ENCODE measurements around the gene MESP2. TPM values are rescaled to one million over a fixed set of nuclear protein-coding genes. Genes with fewer than 3 reads are reported as not detected.

Gene MESP2
- total RNA-seq, 2 experiments from 2014 or later, result not detected

DNA sequence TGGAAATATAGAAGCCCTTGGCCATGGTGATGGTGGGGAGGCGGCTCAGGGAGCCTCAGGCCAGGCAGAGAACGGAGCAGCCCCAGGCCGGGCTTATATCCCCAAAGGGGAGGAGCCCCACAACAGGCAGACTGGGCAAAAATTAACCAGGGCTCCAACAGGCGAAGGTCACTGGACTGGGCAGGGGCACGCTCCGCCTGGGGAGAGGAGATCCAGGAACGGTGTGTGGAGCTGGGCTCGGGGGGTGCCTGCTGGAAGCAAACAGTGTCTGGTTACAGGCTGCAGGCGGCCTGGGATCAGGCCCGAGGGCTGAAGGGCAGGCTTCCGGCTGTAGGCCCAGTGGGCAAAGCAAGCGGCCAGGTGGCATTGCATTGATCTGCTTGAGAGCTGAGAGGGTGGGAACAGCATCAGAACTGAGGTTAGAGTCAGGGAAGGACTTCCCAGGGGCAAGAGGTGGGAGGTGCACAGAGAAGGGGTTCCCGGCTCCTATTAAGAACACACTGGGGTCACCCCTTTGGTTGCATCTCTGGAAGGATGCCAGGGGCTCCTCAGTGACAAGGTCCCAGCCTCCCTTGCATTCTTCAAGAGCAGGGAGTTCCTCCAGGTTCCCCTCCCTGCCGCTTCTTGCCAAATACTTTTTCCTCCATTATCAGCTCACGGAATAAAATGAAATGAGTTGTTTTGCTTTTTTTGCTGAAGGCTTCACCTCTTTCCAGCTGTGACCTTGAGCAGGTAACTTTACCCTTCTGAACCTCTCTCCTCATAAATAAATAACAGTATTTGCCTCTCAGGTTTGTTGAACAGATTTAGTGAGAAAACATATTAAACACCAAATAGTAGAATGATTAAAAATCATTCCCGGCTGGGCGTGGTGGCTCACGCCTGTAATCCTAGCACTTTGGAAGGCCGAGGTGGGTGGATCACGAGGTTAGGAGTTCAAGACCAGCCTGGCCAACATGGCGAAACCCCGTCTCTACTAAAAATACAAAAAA, 30.7 kb downstream of the MESP2 start:
- intact Hi-C loops (cut with micrococcal nuclease), result no loop called here
- Mint-ChIP-seq H3K27me3 (ENCODE audit: low read depth) (peaks cover 4% of the 10 kb centered on the region), H3K27ac (no peak overlapping the region), H3K4me1 (ENCODE audit: low read depth) (no peaks in the 10 kb centered on the region), H3K36me3 (ENCODE audit: low read depth) (no peaks in the 10 kb centered on the region), H3K9me3 (no peaks in the 10 kb centered on the region), H3K4me3 (no peak overlapping the region)
- CTCF ChIA-PET, result no interaction called here
- DNase-seq, result no peak

DNA sequence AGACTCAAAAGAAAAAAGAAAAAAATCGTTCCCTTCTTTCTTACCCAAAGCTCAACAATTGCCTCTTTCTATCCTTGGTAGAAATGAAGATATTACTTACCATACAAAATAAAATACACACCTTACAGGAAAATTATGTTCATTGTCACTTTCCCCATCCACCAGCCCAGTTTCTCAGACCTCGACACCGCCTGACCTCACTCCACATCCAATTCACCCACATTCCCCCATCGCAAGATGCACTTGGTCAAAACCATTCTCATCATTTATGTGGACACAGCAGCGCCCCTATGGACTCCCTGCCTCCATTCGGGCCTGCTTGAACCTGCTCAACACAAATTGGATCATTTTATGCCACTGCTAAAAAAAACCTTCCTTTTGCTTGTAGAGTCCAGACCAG, 31.6 kb downstream of the MESP2 start:
- Mint-ChIP-seq H3K4me3 (no peak overlapping the region), H3K27ac (no peak overlapping the region), H3K36me3 (ENCODE audit: low read depth) (no peaks in the 10 kb centered on the region), H3K27me3 (ENCODE audit: low read depth) (peaks cover 5% of the 10 kb centered on the region), H3K4me1 (ENCODE audit: low read depth) (no peaks in the 10 kb centered on the region), H3K9me3 (no peaks in the 10 kb centered on the region)
- intact Hi-C loops (cut with micrococcal nuclease), result no loop called here
- no peak for DNase-seq
- CTCF ChIA-PET, result no interaction called here

- intact Hi-C loops (cut with micrococcal nuclease), result no loop called here
- Mint-ChIP-seq H3K4me1 (ENCODE audit: low read depth) (no peaks in the 10 kb centered on the region), H3K9me3 (no peaks in the 10 kb centered on the region), H3K27ac (no peak overlapping the region), H3K36me3 (ENCODE audit: low read depth) (no peaks in the 10 kb centered on the region), H3K4me3 (no peak overlapping the region), H3K27me3 (ENCODE audit: low read depth) (peaks cover 10% of the 10 kb centered on the region)
- no peak for DNase-seq
- CTCF ChIA-PET, result no interaction called here
Measured at GRCh38 chr15:89808160-89808870, 32.2 kb downstream of the MESP2 start.

- CTCF ChIA-PET, result no interaction called here
- Mint-ChIP-seq H3K4me1 (ENCODE audit: low read depth) (no peaks in the 10 kb centered on the region), H3K27ac (no peak overlapping the region), H3K27me3 (ENCODE audit: low read depth) (peaks cover 13% of the 10 kb centered on the region), H3K9me3 (no peaks in the 10 kb centered on the region), H3K36me3 (ENCODE audit: low read depth) (no peaks in the 10 kb centered on the region), H3K4me3 (no peak overlapping the region)
- intact Hi-C loops (cut with micrococcal nuclease), result no loop called here
- no peak for DNase-seq
Measured at GRCh38 chr15:89809093-89809786, 33.1 kb downstream of the MESP2 start.

- no peaks in the 10 kb centered on the region for H3K9me3 Mint-ChIP-seq
Measured at GRCh38 chr15:89809787-89810148, 33.6 kb downstream of the MESP2 start.

DNA sequence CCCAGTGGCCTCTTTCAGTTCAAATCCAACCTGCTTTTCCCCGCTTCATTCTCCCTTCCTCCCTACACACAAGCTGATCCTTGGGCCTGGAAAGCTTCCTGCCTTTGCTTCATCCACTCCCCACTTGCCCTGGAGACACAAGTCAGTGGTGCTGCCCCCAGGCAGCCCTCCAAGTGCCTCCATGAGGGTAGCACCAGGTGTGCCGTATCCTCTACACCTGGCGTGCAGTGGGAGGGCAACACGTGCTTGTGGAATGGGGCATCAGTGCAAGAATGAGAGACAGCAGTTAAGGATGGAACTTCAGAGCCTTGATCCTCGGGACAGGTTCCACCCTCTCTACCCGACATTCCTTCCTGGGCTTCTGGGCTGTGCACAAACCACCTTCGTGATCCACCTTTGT, 34.7 kb downstream of the MESP2 start:
- peaks cover 23% of the 10 kb centered on the region for H3K27me3 Mint-ChIP-seq (ENCODE audit: low read depth)
- no peak for DNase-seq
- intact Hi-C loops (cut with micrococcal nuclease), result no loop called here
- peaks cover 1% of the 10 kb centered on the region for H3K36me3 Mint-ChIP-seq (ENCODE audit: low read depth)
- CTCF ChIA-PET, result interaction anchor here (1.6 kb wide), 1 partner anchor 51 kb away, joined by 3 read pairs; no protein-coding TSS in a partner anchor
- no peak overlapping the region for H3K27ac Mint-ChIP-seq
- no peaks in the 10 kb centered on the region for H3K9me3 Mint-ChIP-seq
- H3K4me1 Mint-ChIP-seq (ENCODE audit: low read depth), result peaks cover 3% of the 10 kb centered on the region
- no peak overlapping the region for H3K4me3 Mint-ChIP-seq

More at GRCh38 chr15:89809787-89810148, 33.6 kb downstream of the MESP2 start:
- Mint-ChIP-seq H3K36me3 (ENCODE audit: low read depth) (no peaks in the 10 kb centered on the region), H3K27ac (no peak overlapping the region), H3K4me3 (no peak overlapping the region), H3K27me3 (ENCODE audit: low read depth) (peaks cover 13% of the 10 kb centered on the region), H3K4me1 (ENCODE audit: low read depth) (no peaks in the 10 kb centered on the region)
- no peak for DNase-seq
- intact Hi-C loops (cut with micrococcal nuclease), result no loop called here
- CTCF ChIA-PET, result interaction anchor here (0.7 kb wide), 1 partner anchor 47 kb away, joined by 3 read pairs; no protein-coding TSS in a partner anchor

DNA sequence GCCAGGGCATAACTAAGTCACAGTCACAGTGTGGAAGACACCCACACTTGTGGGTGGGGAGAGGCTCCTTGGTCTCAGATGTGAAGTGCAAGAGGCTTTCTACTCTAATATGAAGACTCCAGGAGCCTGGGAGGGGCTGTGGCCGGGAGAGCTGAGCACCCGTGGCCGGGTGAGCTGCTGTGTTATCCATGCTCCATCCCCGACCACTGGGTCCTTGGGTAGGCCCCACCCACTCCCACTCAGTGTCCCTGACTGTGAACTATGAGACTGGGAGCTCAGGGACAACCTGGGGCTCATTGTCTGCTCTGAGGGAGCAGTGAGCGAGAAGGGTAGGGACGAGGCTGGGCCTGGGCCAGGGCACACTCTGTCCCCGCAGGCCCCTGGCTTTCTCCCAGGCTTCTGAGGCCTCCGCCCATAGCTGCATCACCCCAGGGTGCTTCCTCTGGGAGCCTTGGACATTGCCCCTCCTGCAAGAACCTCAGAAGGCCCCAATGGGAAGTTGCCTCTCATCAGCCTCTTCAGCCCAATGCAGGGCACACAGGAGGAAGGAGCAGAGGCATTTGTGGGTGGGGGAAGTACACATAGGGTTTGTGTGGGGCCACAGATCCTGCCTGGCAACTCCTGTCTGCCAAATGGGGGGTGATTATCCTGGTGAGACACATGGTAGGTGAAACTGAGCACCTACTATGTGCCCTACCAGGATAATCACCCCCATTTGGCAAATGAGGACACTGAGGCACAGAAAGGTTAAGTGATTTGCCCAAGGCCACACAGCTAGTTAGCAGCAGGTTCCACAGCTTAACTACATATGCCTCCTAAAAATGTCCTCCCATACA, 36.1 kb downstream of the MESP2 start:
- Mint-ChIP-seq H3K4me3 (no peak overlapping the region), H3K36me3 (ENCODE audit: low read depth) (peaks cover 1% of the 10 kb centered on the region), H3K4me1 (ENCODE audit: low read depth) (peaks cover 3% of the 10 kb centered on the region), H3K27ac (no peak overlapping the region), H3K27me3 (ENCODE audit: low read depth) (peaks cover 33% of the 10 kb centered on the region), H3K9me3 (no peaks in the 10 kb centered on the region)
- intact Hi-C loops (cut with micrococcal nuclease), result no loop called here
- DNase-seq, result no peak
- CTCF ChIA-PET, result interaction anchor here (0.6 to 1.6 kb wide), 2 partner anchors 22 to 52 kb away, joined by 3 to 5 read pairs; no protein-coding TSS in a partner anchor

- intact Hi-C loops (cut with micrococcal nuclease), result no loop called here
- H3K27me3 Mint-ChIP-seq (ENCODE audit: low read depth), result peaks cover 36% of the 10 kb centered on the region
- H3K9me3 Mint-ChIP-seq, result no peaks in the 10 kb centered on the region
- CTCF ChIA-PET, result no interaction called here
- peaks cover 3% of the 10 kb centered on the region for H3K4me1 Mint-ChIP-seq (ENCODE audit: low read depth)
- DNase-seq, result no peak
- no peak overlapping the region for H3K27ac Mint-ChIP-seq
- H3K4me3 Mint-ChIP-seq, result no peak overlapping the region
- peaks cover 1% of the 10 kb centered on the region for H3K36me3 Mint-ChIP-seq (ENCODE audit: low read depth)
Measured at GRCh38 chr15:89812847-89813320, 36.8 kb downstream of the MESP2 start.

DNA sequence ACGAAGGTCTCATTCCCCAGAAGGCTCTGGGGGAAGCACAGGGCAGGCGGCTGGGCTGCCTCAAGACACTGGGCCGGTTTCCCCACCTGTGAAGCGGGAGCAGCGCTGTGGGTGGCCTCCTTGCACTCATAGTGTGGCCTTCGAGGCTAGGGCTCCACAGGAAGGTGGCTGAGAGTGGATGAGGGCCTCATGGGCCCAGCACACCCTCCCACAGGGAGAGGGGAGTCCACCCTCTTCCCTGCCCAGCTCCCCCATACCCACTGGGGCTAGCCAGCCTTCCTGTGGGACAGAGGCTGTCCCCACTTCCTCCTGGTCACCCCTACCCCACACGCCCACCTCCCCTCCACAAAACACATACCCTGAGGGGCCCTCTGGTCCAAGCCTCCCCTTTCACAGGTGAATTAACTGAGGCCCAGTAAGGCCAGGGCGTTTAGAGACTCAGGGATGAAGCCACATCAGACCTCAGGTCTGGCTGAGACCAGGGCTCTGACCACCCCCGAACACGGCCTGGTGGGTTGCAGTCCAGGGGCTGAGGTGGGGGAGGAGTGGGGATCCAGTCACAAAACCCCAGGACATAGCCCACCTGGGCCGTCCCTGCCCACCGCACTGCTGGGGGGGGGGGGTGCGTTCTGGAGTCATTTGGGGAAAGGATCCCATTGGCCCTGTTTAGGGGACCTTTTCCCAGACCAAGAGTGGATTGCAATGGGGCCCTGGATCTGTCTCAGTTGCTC, 37.4 kb downstream of the MESP2 start:
- Mint-ChIP-seq H3K27me3 (ENCODE audit: low read depth) (peaks cover 41% of the 10 kb centered on the region), H3K27ac (no peak overlapping the region), H3K36me3 (ENCODE audit: low read depth) (peaks cover 1% of the 10 kb centered on the region), H3K9me3 (no peaks in the 10 kb centered on the region), H3K4me3 (peak overlapping the region; percentile 35), H3K4me1 (ENCODE audit: low read depth) (peaks cover 3% of the 10 kb centered on the region)
- intact Hi-C loops (cut with micrococcal nuclease), result no loop called here
- CTCF ChIA-PET, result interaction anchor here (0.9 kb wide), 1 partner anchor 53 kb away, joined by 3 read pairs; no protein-coding TSS in a partner anchor
- DNase-seq, result no peak

GRCh38 chr15:89814112-89814742, 38.1 kb downstream of the MESP2 start:
- Mint-ChIP-seq H3K9me3 (no peaks in the 10 kb centered on the region), H3K27ac (no peak overlapping the region), H3K4me1 (ENCODE audit: low read depth) (peaks cover 3% of the 10 kb centered on the region), H3K27me3 (ENCODE audit: low read depth) (peaks cover 41% of the 10 kb centered on the region), H3K4me3 (peak overlapping the region; percentile 35), H3K36me3 (ENCODE audit: low read depth) (peaks cover 1% of the 10 kb centered on the region)
- CTCF ChIA-PET, result interaction anchor here (0.9 kb wide), 1 partner anchor 53 kb away, joined by 3 read pairs; no protein-coding TSS in a partner anchor
- DNase-seq, result peak; percentile 10
- intact Hi-C loops (cut with micrococcal nuclease), result no loop called here

- DNase-seq, result no peak
- peak overlapping the region; percentile 63 for H3K4me3 Mint-ChIP-seq
- intact Hi-C loops (cut with micrococcal nuclease), result no loop called here
- H3K36me3 Mint-ChIP-seq (ENCODE audit: low read depth), result peaks cover 1% of the 10 kb centered on the region
- no peak overlapping the region for H3K27ac Mint-ChIP-seq
- H3K27me3 Mint-ChIP-seq (ENCODE audit: low read depth), result peaks cover 43% of the 10 kb centered on the region
- H3K4me1 Mint-ChIP-seq (ENCODE audit: low read depth), result peaks cover 3% of the 10 kb centered on the region
- CTCF ChIA-PET, result no interaction called here
- no peaks in the 10 kb centered on the region for H3K9me3 Mint-ChIP-seq
Measured at GRCh38 chr15:89815769-89816168, 39.6 kb downstream of the MESP2 start.
